Left lung (tissue), 10 donors: ENCODE measurements around the gene KDM2B. TPM values are rescaled to one million over a fixed set of nuclear protein-coding genes. Genes with fewer than 3 reads are reported as not detected.

Source experiments
- ATAC-seq: fragments of 200-7000 bp; cut with Tn5 transposase; one replicate; pipeline ENCODE4 v1.9.1; 2020; ENCODE audit warnings: moderate library complexity
- DNase-seq, 4 donors: peaks; one replicate each; pipeline ENCODE4 v3.0.0-alpha.2; 2013 to 2020
- H3K27ac ChIP-seq, 2 donors: fragments of 200-600 bp; sonication (generic) in 1 of 2; one replicate each; pipeline versions ENCODE4 v1.5.0 to v1.8.0; 2020 to 2021
- H3K27me3 ChIP-seq, 2 donors: fragments of 200-600 bp; sonication (generic) in 1 of 2; one replicate each; pipeline versions ENCODE4 v1.5.0 to v1.8.0; 2020 to 2021
- H3K36me3 ChIP-seq, 2 donors: fragments of 200-600 bp; sonication (generic) in 1 of 2; one replicate each; pipeline versions ENCODE4 v1.5.0 to v1.8.0; 2020 to 2021
- H3K4me1 ChIP-seq, 2 donors: fragments of 200-600 bp; one replicate each; pipeline ENCODE4 v1.8.0; 2021
- H3K4me3 ChIP-seq, 2 donors: fragments of 200-600 bp; sonication (generic) in 1 of 2; one replicate each; pipeline versions ENCODE4 v1.5.0 to v1.8.0; 2020 to 2021; ENCODE audit warnings: mild to moderate bottlenecking in 1 of 2
- H3K9me3 ChIP-seq, 2 donors: fragments of 200-600 bp; sonication (generic) in 1 of 2; one replicate each; pipeline versions ENCODE4 v1.5.0 to v1.8.0; 2020 to 2021
- CTCF ChIP-seq, 2 donors: fragments of 200-600 bp; sonication (generic) in 1 of 2; IDR thresholded peaks; one replicate each; pipeline versions ENCODE4 v1.5.0 to v1.8.0; 2021; ENCODE audit warnings: antibody characterized with exemption in 2 of 2
- intact Hi-C, 2 donors: fragments of 100-400 bp; cut with DNase I; formaldehyde crosslinking; loops; one replicate each; pipeline versions ENCODE4 v1.11.2 to v1.14.2; 2022
- microRNA-seq, 2 donors: library from miRNA; unstranded; fragments of <30 nt; microRNA quantifications; one replicate each; pipeline ENCODE4, GENCODE V29; 2019
- polyA plus RNA-seq, 6 donors: library from polyadenylated mRNA; unstranded; fragments of 120-200 nt; gene quantifications; one replicate each; pipeline ENCODE4 v1.2.1, GENCODE V29; 2013; ENCODE audit not compliant: insufficient read length in 6 of 6
- total RNA-seq, 2 donors: library from RNA; stranded (reverse); fragmentation: NEBNext Ultra II Directional; extraction: Animal tissue kit (Norgen Biotek cat#: 25700); gene quantifications; one replicate each; pipeline ENCODE4 v1.2.1, GENCODE V29; 2021
- donor health status: DM: no; HTN: yes; CAD: no.
- donor health status: DM: no; HTN: no; CAD: no.

KDM2B gene
- total and polyA plus RNA-seq, 8 donors: 22.9 to 44.7 (median 38.0) TPM

- intact Hi-C loops: no loop called here
- TF ChIP-seq CTCF (IDR thresholded peaks at IDR 0.05): no peak
- Histone ChIP-seq H3K4me1 (no peaks in the 10 kb centered on the region), H3K4me3 (no peak overlapping the region), H3K36me3 (no peaks in the 10 kb centered on the region), H3K27ac (no peak overlapping the region), H3K9me3 (no peaks in the 10 kb centered on the region), H3K27me3 (no peaks in the 10 kb centered on the region)
- DNase-seq: no peak
- ATAC-seq: no peak
These were observed 197.2 kb downstream of the KDM2B start for GRCh38 chr12:121383601-121384021.

- intact Hi-C loops: no loop called here
- DNase-seq: no peak
- no peak overlapping the region for H3K27ac ChIP-seq
- no peak for ATAC-seq
- no peaks in the 10 kb centered on the region for H3K27me3 ChIP-seq
- no peaks in the 10 kb centered on the region for H3K4me1 ChIP-seq
- no peak for TF ChIP-seq CTCF (IDR thresholded peaks at IDR 0.05)
- H3K36me3 ChIP-seq: no peaks in the 10 kb centered on the region
- H3K9me3 ChIP-seq: no peaks in the 10 kb centered on the region
- no peak overlapping the region for H3K4me3 ChIP-seq
These were observed 200.9 kb downstream of the KDM2B start for GRCh38 chr12:121379945-121380344.

Small RNA genes lying within 50 kb of the gene (microRNA-seq; reads per million reads assigned to microRNA genes)
- 0 reads per million in 2 donors for gene MIR7107

Other genes starting within 250 kb of the KDM2B start
- 100 to 1,000 TPM in 1 of 2 donors, 10 to 100 TPM in 1; 84.8 to 108 TPM for gene ANAPC5, start 228.6 kb downstream of the KDM2B start, total RNA-seq
- 100 to 1,000 TPM; 143 to 206 (median 181) TPM for gene ANAPC5, start 228.6 kb downstream of the KDM2B start, polyA plus RNA-seq
- 10 to 100 TPM; 26.1 to 36.5 TPM for gene RNF34, start 180.9 kb downstream of the KDM2B start, total RNA-seq
- 10 to 100 TPM; 31.4 to 40.2 (median 37.2) TPM for gene RNF34, start 180.9 kb downstream of the KDM2B start, polyA plus RNA-seq
- gene ORAI1, start 45.5 kb upstream of the KDM2B start, total RNA-seq: 10 to 100 TPM; 25.2 to 39.5 TPM
- 10 to 100 TPM in 5 of 6 donors, 1 to 10 TPM in 1; 8.9 to 15.8 (median 12.1) TPM for gene ORAI1, start 45.5 kb upstream of the KDM2B start, polyA plus RNA-seq
- 1 to 10 TPM in 1 of 2 donors, under 1 TPM in 1; 0.17 to 1.0 TPM for gene MORN3, start 88.6 kb upstream of the KDM2B start, total RNA-seq
- 1 to 10 TPM; 1.2 to 2.8 (median 1.6) TPM for gene MORN3, start 88.6 kb upstream of the KDM2B start, polyA plus RNA-seq
- 10 to 100 TPM; 13.9 to 17.7 TPM for gene TMEM120B, start 131.7 kb upstream of the KDM2B start, total RNA-seq
- 10 to 100 TPM in 3 of 6 donors, 1 to 10 TPM in 3; 8.5 to 14.1 (median 10.4) TPM for gene TMEM120B, start 131.7 kb upstream of the KDM2B start, polyA plus RNA-seq
- gene RHOF, start 212.7 kb upstream of the KDM2B start, total RNA-seq: 10 to 100 TPM; 37.6 to 48.3 TPM
- gene RHOF, start 212.7 kb upstream of the KDM2B start, polyA plus RNA-seq: 10 to 100 TPM in 5 of 6 donors, 1 to 10 TPM in 1; 8.5 to 14.4 (median 11.3) TPM
- 10 to 100 TPM; 18.9 to 23.4 TPM for gene SETD1B, start 223.0 kb upstream of the KDM2B start, total RNA-seq
- gene SETD1B, start 223.0 kb upstream of the KDM2B start, polyA plus RNA-seq: 10 to 100 TPM; 12.1 to 17.0 (median 14.7) TPM